Hippocampal formation (tissue), 2 donors: ENCODE data around the gene OR1J2.
"Not testable (repeated sequence)": the region's sequence is repeated elsewhere in the genome, so short reads cannot be mapped to it uniquely, and the experiment has no call there.

Experiments used
- DNase-seq, 2 donors: peaks; one replicate each; lab custom pipeline; 2025; lab: John Stamatoyannopoulos, UW

OR1J2 gene, protein sequence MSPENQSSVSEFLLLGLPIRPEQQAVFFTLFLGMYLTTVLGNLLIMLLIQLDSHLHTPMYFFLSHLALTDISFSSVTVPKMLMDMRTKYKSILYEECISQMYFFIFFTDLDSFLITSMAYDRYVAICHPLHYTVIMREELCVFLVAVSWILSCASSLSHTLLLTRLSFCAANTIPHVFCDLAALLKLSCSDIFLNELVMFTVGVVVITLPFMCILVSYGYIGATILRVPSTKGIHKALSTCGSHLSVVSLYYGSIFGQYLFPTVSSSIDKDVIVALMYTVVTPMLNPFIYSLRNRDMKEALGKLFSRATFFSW

DNA sequence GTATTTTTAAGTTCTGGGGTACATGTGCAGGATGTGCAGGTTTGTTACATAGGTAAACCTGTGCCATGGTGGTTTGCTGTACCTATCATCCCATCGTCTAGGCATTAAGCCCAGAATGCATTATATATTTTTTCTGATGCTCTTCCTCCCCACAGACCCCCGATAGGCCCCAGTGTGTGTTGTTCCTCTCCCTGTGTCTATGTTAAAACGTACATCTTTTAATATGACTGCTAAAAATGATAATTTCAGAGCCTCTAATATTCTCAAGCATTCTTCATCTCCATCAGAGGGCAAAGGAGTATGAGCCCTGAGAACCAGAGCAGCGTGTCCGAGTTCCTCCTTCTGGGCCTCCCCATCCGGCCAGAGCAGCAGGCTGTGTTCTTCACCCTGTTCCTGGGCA, at the start of gene OR1J2:
OR1J2 (plus strand) TSS at position 301 of the 400 bp plus-strand sequence; CDS start at position 301, 0 bp downstream.
- no peak for DNase-seq

DNA sequence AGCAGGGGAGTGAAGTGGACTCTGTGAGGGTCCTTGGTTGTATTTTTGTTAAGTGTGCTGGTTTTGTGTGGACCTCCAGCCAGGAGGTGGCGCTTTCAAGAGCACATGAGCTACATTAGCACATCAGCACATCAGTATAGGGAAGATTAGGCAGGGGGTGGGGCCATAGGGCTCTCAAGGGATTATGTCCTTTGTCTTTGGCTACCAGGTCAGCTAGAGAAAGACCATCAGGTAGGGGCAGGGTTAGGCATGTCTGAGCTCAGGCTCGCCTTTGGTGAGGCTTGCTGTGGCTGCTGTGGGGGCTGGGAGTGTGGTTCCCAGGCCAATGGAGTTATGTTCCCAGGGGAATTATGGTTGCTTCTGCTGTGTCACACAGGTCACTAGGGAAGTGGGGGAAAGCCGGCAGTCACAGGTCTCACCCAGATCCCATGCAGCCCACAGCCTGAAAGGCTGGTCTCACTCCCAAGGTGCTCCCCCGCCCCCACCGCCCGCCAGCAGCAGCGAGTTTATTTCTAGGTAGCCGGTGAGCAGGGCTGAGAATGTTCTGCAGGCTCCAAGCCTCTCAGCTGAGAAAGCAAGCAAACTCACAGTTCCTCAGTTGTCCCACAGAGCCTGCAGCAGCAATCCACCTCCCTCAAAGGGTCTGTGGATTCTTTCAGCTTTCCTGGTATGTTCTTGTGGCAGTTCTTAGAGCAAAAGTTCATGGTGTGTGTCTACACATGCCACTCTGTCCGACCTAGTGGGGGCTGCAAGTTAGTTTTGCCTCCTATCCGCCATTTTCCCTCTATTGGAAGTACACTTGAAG, 46.6 kb upstream of the OR1J2 start:
- DNase-seq: no peak

- DNase-seq: peak; percentile 63 to 87
These were observed 45.7 kb upstream of the OR1J2 start for GRCh38 chr9:122464633-122465567.

GRCh38 chr9:122466456-122466855, 44.1 kb upstream of the OR1J2 start:
- no peak for DNase-seq

GRCh38 chr9:122468735-122469134, 41.9 kb upstream of the OR1J2 start:
- DNase-seq: no peak

GRCh38 chr9:122474561-122474960, 36.0 kb upstream of the OR1J2 start:
- DNase-seq: no peak

GRCh38 chr9:122475717-122476116, 34.9 kb upstream of the OR1J2 start:
- no peak for DNase-seq

DNA sequence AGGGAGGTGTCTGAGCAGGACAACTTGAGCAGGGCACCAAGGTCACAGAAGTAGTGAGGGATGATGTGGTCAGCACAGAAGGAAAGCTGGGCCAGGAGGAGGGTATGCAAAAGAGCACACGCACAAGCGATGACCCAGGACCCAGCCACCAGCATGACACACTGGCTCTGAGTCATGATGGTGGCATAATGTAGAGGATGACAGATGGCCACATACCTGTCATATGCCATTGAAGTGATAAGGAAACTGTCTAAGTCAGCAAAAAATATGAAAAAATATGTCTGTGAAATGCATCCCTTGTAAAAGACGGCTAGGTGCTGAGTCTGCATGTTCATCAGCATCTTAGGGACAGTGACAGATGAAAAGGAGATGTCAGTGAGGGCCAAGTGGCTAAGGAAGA, 33.3 kb upstream of the OR1J2 start:
- no peak for DNase-seq

- DNase-seq: no peak
These were observed 32.8 kb upstream of the OR1J2 start, which contains the start of gene OR1J1 for GRCh38 chr9:122477826-122478225. TSS of gene OR1J1 (minus strand) at chr9:122477926. CDS start at chr9:122477926, 0 bp downstream.

GRCh38 chr9:122479062-122479461, 31.5 kb upstream of the OR1J2 start:
- no peak for DNase-seq

DNA sequence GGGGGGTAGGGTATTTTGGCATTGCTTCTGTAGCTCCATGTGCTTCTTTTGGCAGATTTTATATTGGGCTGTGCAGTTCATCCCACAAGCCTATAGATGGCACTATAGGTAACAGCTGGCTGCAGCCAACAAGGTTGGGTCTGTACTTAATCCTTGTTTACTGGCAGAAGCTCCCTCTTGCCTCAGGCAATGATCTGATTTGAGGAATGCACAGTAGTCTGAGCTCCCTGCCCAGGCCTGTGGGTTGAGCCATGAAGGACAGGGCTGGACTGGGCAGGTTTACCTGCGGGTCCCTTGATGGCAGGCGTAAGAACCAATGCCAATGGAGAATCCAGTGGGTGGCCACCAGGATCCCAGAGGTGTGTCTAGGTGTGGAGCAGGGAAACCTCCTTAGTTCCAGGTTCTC, 11.7 kb upstream of the OR1J2 start:
- no peak for DNase-seq

DNA sequence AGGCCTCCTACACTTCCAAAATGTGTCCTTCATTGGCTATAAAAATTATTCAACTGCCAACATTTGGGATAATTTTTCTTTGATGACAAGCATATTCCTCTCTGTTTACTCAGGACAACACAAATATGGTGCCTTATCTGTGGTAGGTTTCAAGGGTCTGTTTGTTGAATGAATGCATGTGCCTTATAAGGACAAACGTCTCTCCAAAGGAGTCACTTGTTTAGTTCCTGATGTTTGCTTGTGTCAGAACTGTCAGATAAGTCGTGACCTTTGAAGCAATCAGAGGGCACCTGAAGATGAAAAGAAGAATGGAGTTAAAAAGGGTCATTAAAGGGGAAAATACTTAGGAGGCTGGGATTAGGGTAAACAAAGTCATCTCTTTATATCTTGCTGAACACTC, 3.6 kb upstream of the OR1J2 start:
- no peak for DNase-seq

GRCh38 chr9:122518226-122518625, 7.6 kb downstream of the OR1J2 start:
- no peak for DNase-seq

GRCh38 chr9:122518841-122519240, 8.2 kb downstream of the OR1J2 start, which contains the start of gene OR1J4:
TSS of gene OR1J4 (plus strand) at chr9:122519141. CDS start at chr9:122519141, 0 bp downstream.
- no peak for DNase-seq

- DNase-seq: no peak
These were observed 8.8 kb downstream of the OR1J2 start for GRCh38 chr9:122519376-122519775.

GRCh38 chr9:122526602-122527001, 16.0 kb downstream of the OR1J2 start:
- DNase-seq: no peak

DNA sequence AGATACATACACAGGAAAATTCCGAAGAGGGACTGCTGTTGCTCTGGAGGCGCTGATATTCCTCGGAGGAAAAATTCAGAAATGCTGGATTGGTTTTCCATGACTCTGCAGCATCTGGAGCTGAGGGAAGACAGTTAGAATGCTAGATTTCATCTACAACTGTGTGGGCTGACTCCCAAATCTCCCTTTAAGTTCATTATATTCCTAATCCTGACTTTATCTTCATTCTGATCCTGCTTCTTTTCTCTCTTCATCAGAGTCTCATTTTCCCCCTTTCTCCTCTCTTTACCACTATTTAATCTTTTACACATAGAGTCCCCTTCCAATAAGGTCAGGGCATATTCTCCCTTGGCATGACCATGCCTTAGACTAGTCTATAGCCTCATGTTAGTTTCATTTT, 16.6 kb downstream of the OR1J2 start, which contains the start of gene OR1N1:
OR1N1 (minus strand) TSS at position 101 of the 400 bp plus-strand sequence; CDS start at position 101, 0 bp downstream.
- no peak for DNase-seq

DNA sequence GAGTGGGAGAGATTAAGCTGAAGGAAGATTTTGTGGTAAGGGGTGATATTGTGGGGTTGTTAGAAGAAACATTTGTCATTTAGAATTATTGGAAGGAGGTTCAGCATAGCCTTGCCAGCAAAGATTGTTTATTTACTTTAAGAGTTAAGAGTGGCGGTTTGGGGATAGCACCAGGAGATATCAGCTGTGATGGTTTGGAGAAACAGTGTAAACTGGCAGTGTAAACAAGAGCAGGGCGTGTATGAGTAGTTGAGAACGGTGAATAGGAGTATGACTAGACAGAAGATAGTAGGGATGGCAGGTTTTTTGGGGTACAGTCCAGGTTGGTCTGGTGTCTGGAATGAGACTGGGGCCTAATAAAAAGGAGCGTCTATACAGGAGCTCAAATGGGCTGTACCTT, 20.6 kb downstream of the OR1J2 start:
- DNase-seq: not testable (repeated sequence)

GRCh38 chr9:122536134-122536533, 25.5 kb downstream of the OR1J2 start:
- DNase-seq: no peak

DNA sequence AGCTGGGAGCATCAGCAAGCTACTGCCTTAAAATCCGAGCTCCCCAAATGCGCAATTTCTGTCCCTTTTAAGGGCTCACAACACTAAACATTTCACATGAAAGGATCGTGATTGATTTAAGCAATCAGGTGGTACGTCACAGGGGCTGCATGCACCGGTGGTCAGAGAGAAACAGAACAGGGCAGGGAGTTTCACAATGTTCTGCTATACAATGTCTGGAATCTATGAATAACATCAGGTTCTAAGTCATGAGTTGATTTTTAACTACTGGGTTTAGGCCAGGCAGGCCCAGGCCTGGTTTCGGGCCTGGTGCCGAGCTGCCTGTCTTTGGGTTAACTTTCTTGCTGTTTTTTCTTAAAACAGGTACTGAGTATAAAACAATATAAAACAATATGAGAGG, 26.5 kb downstream of the OR1J2 start:
- not testable (repeated sequence) for DNase-seq

DNA sequence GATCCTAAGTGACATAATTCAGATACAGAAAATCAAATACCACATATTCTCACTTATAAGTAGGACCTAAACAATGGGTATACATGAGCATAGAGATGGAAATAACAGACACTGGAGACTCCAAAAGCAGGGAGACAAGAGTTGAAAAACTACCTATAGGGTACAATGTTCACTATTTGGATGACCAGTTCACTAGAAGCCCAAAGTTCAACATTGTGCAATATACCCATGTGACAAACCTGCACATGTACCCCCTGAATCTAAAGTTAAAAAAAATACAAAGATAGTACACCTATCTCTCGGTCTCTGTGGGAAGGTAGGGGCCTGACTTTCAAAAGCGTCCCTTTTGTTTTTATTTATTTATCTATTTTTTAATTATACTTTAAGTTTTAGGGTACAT, 28.2 kb downstream of the OR1J2 start:
- DNase-seq: no peak

DNA sequence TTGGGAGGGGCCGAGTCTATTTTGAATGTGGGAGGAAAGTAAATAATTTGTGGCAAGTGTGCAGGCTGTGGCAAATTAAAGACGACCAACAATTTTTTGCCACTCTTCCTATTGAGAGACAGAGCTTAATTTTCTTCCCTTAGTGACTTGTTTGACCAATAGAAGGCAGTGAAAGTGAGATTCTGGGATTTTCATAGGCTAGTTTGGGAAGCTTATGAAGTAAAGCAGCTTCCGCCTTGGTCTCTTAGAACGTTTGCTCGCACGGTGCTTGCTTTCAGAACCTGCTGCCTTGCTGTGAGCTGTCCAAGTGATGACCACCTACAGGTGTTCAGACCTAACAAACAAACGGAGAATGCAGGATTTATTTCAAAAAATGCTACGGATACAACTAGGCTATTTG, 35.6 kb downstream of the OR1J2 start:
- no peak for DNase-seq
